ENCODE results near the gene FMNL3.

- TF ChIP-seq CTCF (IDR thresholded peaks at IDR 0.05; ENCODE audit: insufficient read depth, low read depth, low read length) (no peak), EZH2 (IDR thresholded peaks at IDR 0.05; ENCODE audit: insufficient read depth, low read length) (no peak)
These were observed 34.8 kb upstream of the FMNL3 start for GRCh38 chr12:49741882-49742620.

Measured in astrocyte (in vitro differentiated cells and primary cell).